ENCODE data around the gene C6orf58.

C6orf58 gene

GRCh38 chr6:127606131-127606562 lies 29.2 kb downstream of the C6orf58 start:
- Histone ChIP-seq H3K4me2 (no peak overlapping the region), H3K4me3 (IDR thresholded peaks at IDR 0.05; ENCODE audit: insufficient read depth, low read depth, low read length) (no peak overlapping the region), H3K9ac (no peak overlapping the region), H3K27me3 (ENCODE audit: insufficient read depth, low read depth) (no peaks in the 10 kb centered on the region), H3K79me2 (ENCODE audit: insufficient read depth, low read depth) (no peaks in the 10 kb centered on the region), H4K20me1 (ENCODE audit: insufficient read depth) (no peaks in the 10 kb centered on the region), H3K36me3 (ENCODE audit: insufficient read depth) (no peaks in the 10 kb centered on the region), H3K4me1 (ENCODE audit: low read depth, poor library complexity, severe bottlenecking) (no peaks in the 10 kb centered on the region), H3K27ac (no peak overlapping the region), H2AFZ (ENCODE audit: low read depth) (no peak overlapping the region)
- TF ChIP-seq, protein P1, sequence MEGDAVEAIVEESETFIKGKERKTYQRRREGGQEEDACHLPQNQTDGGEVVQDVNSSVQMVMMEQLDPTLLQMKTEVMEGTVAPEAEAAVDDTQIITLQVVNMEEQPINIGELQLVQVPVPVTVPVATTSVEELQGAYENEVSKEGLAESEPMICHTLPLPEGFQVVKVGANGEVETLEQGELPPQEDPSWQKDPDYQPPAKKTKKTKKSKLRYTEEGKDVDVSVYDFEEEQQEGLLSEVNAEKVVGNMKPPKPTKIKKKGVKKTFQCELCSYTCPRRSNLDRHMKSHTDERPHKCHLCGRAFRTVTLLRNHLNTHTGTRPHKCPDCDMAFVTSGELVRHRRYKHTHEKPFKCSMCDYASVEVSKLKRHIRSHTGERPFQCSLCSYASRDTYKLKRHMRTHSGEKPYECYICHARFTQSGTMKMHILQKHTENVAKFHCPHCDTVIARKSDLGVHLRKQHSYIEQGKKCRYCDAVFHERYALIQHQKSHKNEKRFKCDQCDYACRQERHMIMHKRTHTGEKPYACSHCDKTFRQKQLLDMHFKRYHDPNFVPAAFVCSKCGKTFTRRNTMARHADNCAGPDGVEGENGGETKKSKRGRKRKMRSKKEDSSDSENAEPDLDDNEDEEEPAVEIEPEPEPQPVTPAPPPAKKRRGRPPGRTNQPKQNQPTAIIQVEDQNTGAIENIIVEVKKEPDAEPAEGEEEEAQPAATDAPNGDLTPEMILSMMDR (conservative IDR thresholded peaks at IDR 0.05; ENCODE audit: low read depth, low read length), result peak; percentile 50

GRCh38 chr6:127608554-127609270 lies 31.7 kb downstream of the C6orf58 start:
- H3K27ac ChIP-seq, result no peak overlapping the region

GRCh38 chr6:127618729-127619128 lies 41.8 kb downstream of the C6orf58 start:
- H3K27ac ChIP-seq, result no peak overlapping the region
- H2AFZ ChIP-seq (ENCODE audit: low read depth), result no peak overlapping the region
- no peaks in the 10 kb centered on the region for H3K79me2 ChIP-seq (ENCODE audit: insufficient read depth, low read depth)
- no peak overlapping the region for H3K4me2 ChIP-seq
- no peaks in the 10 kb centered on the region for H3K27me3 ChIP-seq (ENCODE audit: insufficient read depth, low read depth)
- TF ChIP-seq, protein P1 (conservative IDR thresholded peaks at IDR 0.05; ENCODE audit: low read depth, low read length), result no peak
- H3K36me3 ChIP-seq (ENCODE audit: insufficient read depth), result no peaks in the 10 kb centered on the region
- H3K4me1 ChIP-seq (ENCODE audit: low read depth, poor library complexity, severe bottlenecking), result no peaks in the 10 kb centered on the region
- no peaks in the 10 kb centered on the region for H4K20me1 ChIP-seq (ENCODE audit: insufficient read depth)
- H3K9ac ChIP-seq, result no peak overlapping the region
- no peak overlapping the region for H3K4me3 ChIP-seq (IDR thresholded peaks at IDR 0.05; ENCODE audit: insufficient read depth, low read depth, low read length)

More at GRCh38 chr6:127608554-127609270, 31.7 kb downstream of the C6orf58 start:
- Histone ChIP-seq H3K4me1 (ENCODE audit: low read depth, poor library complexity, severe bottlenecking) (no peaks in the 10 kb centered on the region), H3K27me3 (ENCODE audit: insufficient read depth, low read depth) (no peaks in the 10 kb centered on the region), H2AFZ (ENCODE audit: low read depth) (no peak overlapping the region), H3K4me2 (no peak overlapping the region), H4K20me1 (ENCODE audit: insufficient read depth) (no peaks in the 10 kb centered on the region), H3K79me2 (ENCODE audit: insufficient read depth, low read depth) (no peaks in the 10 kb centered on the region), H3K4me3 (IDR thresholded peaks at IDR 0.05; ENCODE audit: insufficient read depth, low read depth, low read length) (no peak overlapping the region), H3K9ac (no peak overlapping the region), H3K36me3 (ENCODE audit: insufficient read depth) (no peaks in the 10 kb centered on the region)
- TF ChIP-seq, protein P1 (conservative IDR thresholded peaks at IDR 0.05; ENCODE audit: low read depth, low read length), result no peak

- Histone ChIP-seq H3K36me3 (ENCODE audit: insufficient read depth) (no peaks in the 10 kb centered on the region), H3K27ac (no peak overlapping the region), H4K20me1 (ENCODE audit: insufficient read depth) (no peaks in the 10 kb centered on the region), H3K4me2 (no peak overlapping the region), H3K27me3 (ENCODE audit: insufficient read depth, low read depth) (no peaks in the 10 kb centered on the region), H3K79me2 (ENCODE audit: insufficient read depth, low read depth) (no peaks in the 10 kb centered on the region), H3K9ac (no peak overlapping the region), H2AFZ (ENCODE audit: low read depth) (no peak overlapping the region), H3K4me1 (ENCODE audit: low read depth, poor library complexity, severe bottlenecking) (no peaks in the 10 kb centered on the region), H3K4me3 (IDR thresholded peaks at IDR 0.05; ENCODE audit: insufficient read depth, low read depth, low read length) (no peak overlapping the region)
- TF ChIP-seq, protein P1 (conservative IDR thresholded peaks at IDR 0.05; ENCODE audit: low read depth, low read length), result no peak
Observed at GRCh38 chr6:127630800-127631199, 53.8 kb downstream of the C6orf58 start.

All from KMS-11 (cell line).